GM13977 (cell line): ENCODE results near the gene ANGPTL8.

Source experiments
- DNase-seq: peaks from one replicate; pipeline ENCODE4 v3.0.0; 2012; ENCODE audit warnings: low spot score
- CTCF ChIP-seq: IDR thresholded peaks from 2 replicates; pipeline ENCODE4 v1.5.1; 2012; ENCODE audit warnings: mild to moderate bottlenecking, control low read depth; ENCODE audit not compliant: insufficient read depth; ENCODE audit errors: extremely low read depth, missing control alignments
- in situ Hi-C: fragments of 300-500 bp; cut with MboI; formaldehyde crosslinking; loops from one replicate; pipeline ENCODE4 v1.12.0; 2022; ENCODE audit warnings: low sequenced_read_pairs, low pct_unique_long_range_greater_than_20kb, mixed read lengths, inconsistent platforms; ENCODE audit not compliant: unreplicated experiment

The ANGPTL8 gene

GRCh38 chr19:11225172-11225571 is 14.2 kb upstream of the ANGPTL8 start:
- no peak for DNase-seq
- in situ Hi-C loops = no loop called here
- no peak for TF ChIP-seq CTCF

GRCh38 chr19:11225815-11226214 is 13.6 kb upstream of the ANGPTL8 start:
- in situ Hi-C loops = no loop called here
- no peak for DNase-seq
- TF ChIP-seq CTCF = no peak

DNA sequence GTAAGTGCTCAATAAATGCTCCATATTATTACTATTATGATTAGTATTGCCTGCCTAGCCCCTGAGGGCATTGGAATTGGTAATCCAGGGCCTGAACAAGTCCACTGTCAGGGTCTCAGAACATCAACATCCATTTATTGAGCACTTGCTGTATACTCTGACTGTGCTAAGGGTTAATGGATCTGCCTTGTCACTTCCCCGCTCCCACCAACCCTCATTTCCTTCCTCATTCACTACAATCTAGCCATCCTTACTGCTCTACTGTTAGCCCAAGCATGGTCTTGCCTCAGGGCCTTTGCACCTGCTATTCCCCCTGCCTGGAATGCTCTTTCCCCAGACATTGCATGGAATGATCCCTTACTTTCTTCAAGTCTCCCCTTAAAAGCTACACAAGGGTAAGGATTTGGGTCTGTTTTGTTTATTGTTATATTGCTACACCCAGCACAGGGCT is 12.7 kb upstream of the ANGPTL8 start:
- DNase-seq = no peak
- in situ Hi-C loops = no loop called here
- no peak for TF ChIP-seq CTCF

- no peak for DNase-seq
- TF ChIP-seq CTCF = no peak
- in situ Hi-C loops = no loop called here
Observed at GRCh38 chr19:11227195-11227886, 12.1 kb upstream of the ANGPTL8 start.

GRCh38 chr19:11230621-11231386 is 8.6 kb upstream of the ANGPTL8 start:
- in situ Hi-C loops = no loop called here
- no peak for DNase-seq
- TF ChIP-seq CTCF = no peak

- no peak for TF ChIP-seq CTCF
- in situ Hi-C loops = no loop called here
- no peak for DNase-seq
Observed at GRCh38 chr19:11232555-11232954, 6.9 kb upstream of the ANGPTL8 start.
